Karpas-422 (cell line): ENCODE measurements around the gene WASHC4. TPM values are rescaled to one million over a fixed set of nuclear protein-coding genes. Genes with fewer than 3 reads are reported as not detected.

Source experiments
- DNase-seq: peaks from one replicate; pipeline ENCODE4 v3.0.0-alpha.2; 2015
- H2AFZ ChIP-seq: fragments of 200-600 bp; sonication (generic); 2 replicates; pipeline ENCODE4 v1.6.1; 2014; ENCODE audit warnings: antibody characterized with exemption, low read length, mixed read lengths
- H3K27ac ChIP-seq: fragments of 200-600 bp; sonication (generic); 2 replicates; pipeline ENCODE4 v1.5.1; 2014; ENCODE audit warnings: mild to moderate bottlenecking, low read length, moderate library complexity
- H3K27me3 ChIP-seq: fragments of 200-600 bp; sonication (generic); 2 replicates; pipeline ENCODE4 v1.6.1; 2014; ENCODE audit warnings: low read length, mixed read lengths
- H3K36me3 ChIP-seq: fragments of 200-600 bp; sonication (generic); 2 replicates; pipeline ENCODE4 v1.6.1; 2014; ENCODE audit warnings: low read length, mixed read lengths; ENCODE audit not compliant: insufficient read depth
- H3K4me1 ChIP-seq: fragments of 200-600 bp; sonication (generic); 2 replicates; pipeline ENCODE4 v1.6.1; 2014; ENCODE audit warnings: mild to moderate bottlenecking, low read length, mixed read lengths
- H3K4me2 ChIP-seq: fragments of 200-600 bp; sonication (generic); 2 replicates; pipeline ENCODE4 v1.6.1; 2014; ENCODE audit warnings: low read length, low read depth, mild to moderate bottlenecking; ENCODE audit not compliant: poor library complexity, severe bottlenecking
- H3K4me3 ChIP-seq: fragments of 200-600 bp; sonication (generic); 2 replicates; pipeline ENCODE4 v1.5.1; 2014; ENCODE audit warnings: mild to moderate bottlenecking, antibody characterized with exemption, low read length, mixed read lengths
- H3K79me2 ChIP-seq: fragments of 200-600 bp; sonication (generic); 2 replicates; pipeline ENCODE4 v1.6.1; 2014; ENCODE audit warnings: mild to moderate bottlenecking, low read length, mixed read lengths
- H3K9ac ChIP-seq: fragments of 200-600 bp; sonication (generic); 2 replicates; pipeline ENCODE4 v1.6.0; 2014; ENCODE audit warnings: low read length
- H3K9me2 ChIP-seq: fragments of 200-600 bp; sonication (generic), shearing (Covaris generic); replicated peaks from 2 replicates; pipeline ENCODE4 v1.6.0; 2014; ENCODE audit warnings: mild to moderate bottlenecking, low read length, moderate library complexity; ENCODE audit not compliant: insufficient read depth
- H3K9me3 ChIP-seq: fragments of 300-700, 200-600 bp; sonication (generic); 2 replicates; pipeline ENCODE4 v1.6.1; 2014; ENCODE audit warnings: low read length, mixed read lengths
- H4K20me1 ChIP-seq: fragments of 200-600 bp; sonication (generic); 2 replicates; pipeline ENCODE4 v1.6.1; 2014; ENCODE audit warnings: mild to moderate bottlenecking, antibody characterized with exemption, low read length, low read depth; ENCODE audit not compliant: insufficient read depth
- total RNA-seq: library from RNA; depleted of rRNA; stranded (reverse); fragments of >200 nt; shearing (Covaris generic); gene quantifications from 2 replicates; pipeline ENCODE4 v1.2.3, GENCODE V29; 2014; ENCODE audit warnings: low replicate concordance; rRNA removed

Gene WASHC4, protein sequence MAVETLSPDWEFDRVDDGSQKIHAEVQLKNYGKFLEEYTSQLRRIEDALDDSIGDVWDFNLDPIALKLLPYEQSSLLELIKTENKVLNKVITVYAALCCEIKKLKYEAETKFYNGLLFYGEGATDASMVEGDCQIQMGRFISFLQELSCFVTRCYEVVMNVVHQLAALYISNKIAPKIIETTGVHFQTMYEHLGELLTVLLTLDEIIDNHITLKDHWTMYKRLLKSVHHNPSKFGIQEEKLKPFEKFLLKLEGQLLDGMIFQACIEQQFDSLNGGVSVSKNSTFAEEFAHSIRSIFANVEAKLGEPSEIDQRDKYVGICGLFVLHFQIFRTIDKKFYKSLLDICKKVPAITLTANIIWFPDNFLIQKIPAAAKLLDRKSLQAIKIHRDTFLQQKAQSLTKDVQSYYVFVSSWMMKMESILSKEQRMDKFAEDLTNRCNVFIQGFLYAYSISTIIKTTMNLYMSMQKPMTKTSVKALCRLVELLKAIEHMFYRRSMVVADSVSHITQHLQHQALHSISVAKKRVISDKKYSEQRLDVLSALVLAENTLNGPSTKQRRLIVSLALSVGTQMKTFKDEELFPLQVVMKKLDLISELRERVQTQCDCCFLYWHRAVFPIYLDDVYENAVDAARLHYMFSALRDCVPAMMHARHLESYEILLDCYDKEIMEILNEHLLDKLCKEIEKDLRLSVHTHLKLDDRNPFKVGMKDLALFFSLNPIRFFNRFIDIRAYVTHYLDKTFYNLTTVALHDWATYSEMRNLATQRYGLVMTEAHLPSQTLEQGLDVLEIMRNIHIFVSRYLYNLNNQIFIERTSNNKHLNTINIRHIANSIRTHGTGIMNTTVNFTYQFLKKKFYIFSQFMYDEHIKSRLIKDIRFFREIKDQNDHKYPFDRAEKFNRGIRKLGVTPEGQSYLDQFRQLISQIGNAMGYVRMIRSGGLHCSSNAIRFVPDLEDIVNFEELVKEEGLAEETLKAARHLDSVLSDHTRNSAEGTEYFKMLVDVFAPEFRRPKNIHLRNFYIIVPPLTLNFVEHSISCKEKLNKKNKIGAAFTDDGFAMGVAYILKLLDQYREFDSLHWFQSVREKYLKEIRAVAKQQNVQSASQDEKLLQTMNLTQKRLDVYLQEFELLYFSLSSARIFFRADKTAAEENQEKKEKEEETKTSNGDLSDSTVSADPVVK
- total RNA-seq: 67.1 and 93.0 TPM in 2 replicates

- Histone ChIP-seq H3K4me3 (peak within 1 kb of the TSS; percentile 80), H3K27ac (peak within 1 kb of the TSS; percentile 89), H3K4me2 (peak within 1 kb of the TSS; percentile 91), H3K79me2 (peaks cover 51% of the 10 kb centered on the region), H3K36me3 (peaks cover 22% of the 10 kb centered on the region), H4K20me1 (no peaks in the 10 kb centered on the region), H3K9me2 (no peaks in the 10 kb centered on the region), H3K27me3 (no peaks in the 10 kb centered on the region), H3K9ac (peak within 1 kb of the TSS; percentile 97), H3K4me1 (peaks cover 49% of the 10 kb centered on the region), H3K9me3 (no peaks in the 10 kb centered on the region), H2AFZ (peak within 1 kb of the TSS; percentile 87)
- peak; percentile 97 for DNase-seq
Observed at GRCh38 chr12:105107494-105108371, at the start of gene WASHC4. WASHC4 (plus strand) TSS chr12:105107731; CDS start chr12:105107801, 70 bp downstream.

DNA sequence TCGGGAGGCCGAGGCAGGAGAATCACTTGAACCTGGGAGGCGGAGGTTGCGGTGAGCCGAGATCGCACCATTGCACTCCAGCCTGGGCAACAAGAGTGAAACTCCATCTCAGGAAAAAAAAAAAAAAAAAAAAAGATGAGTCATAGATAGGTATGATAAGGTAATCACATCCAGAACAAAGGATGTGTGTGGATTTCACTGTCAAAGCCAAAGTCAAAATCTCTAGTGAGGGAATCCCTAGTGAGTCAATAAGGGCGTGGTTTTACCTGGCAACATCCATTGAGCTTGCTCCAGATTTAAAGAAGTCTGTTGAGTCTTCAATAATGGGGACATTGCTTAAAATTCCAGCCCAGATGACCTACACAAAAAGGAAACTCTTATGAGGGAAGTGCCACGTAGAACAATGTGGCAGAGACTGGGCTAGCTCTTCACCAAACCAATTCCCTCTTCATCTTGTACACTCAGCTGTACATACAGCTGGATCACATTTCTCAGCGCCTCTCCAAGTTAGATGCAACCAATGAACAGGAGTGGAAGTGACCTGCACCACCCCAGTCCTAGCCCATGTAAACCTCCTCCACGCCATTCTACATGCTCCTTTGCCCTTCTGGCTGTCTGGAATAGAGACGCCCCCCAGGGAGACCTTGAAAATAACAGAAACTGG is 46.7 kb upstream of the WASHC4 start:
- H3K79me2 ChIP-seq: no peaks in the 10 kb centered on the region
- H3K4me3 ChIP-seq: no peak overlapping the region
- no peaks in the 10 kb centered on the region for H4K20me1 ChIP-seq
- H3K4me1 ChIP-seq: no peaks in the 10 kb centered on the region
- H3K27ac ChIP-seq: no peak overlapping the region
- H3K9me2 ChIP-seq: no peaks in the 10 kb centered on the region
- H3K9ac ChIP-seq: no peak overlapping the region
- H3K9me3 ChIP-seq: no peaks in the 10 kb centered on the region
- no peak overlapping the region for H3K4me2 ChIP-seq
- 0 out of 2 replicates have a peak, but pooled peaks cover 2% of the 10 kb centered on the region for H3K27me3 ChIP-seq
- no peak for DNase-seq
- no peaks in the 10 kb centered on the region for H3K36me3 ChIP-seq
- no peak overlapping the region for H2AFZ ChIP-seq

GRCh38 chr12:105064564-105065178 is 42.9 kb upstream of the WASHC4 start:
- Histone ChIP-seq H3K36me3 (no peaks in the 10 kb centered on the region), H3K79me2 (no peaks in the 10 kb centered on the region), H3K9ac (no peak overlapping the region), H3K4me3 (no peak overlapping the region), H3K27ac (no peak overlapping the region), H3K27me3 (no peaks in the 10 kb centered on the region), H3K9me2 (no peaks in the 10 kb centered on the region), H3K9me3 (no peaks in the 10 kb centered on the region), H2AFZ (no peak overlapping the region), H3K4me1 (no peaks in the 10 kb centered on the region), H4K20me1 (no peaks in the 10 kb centered on the region), H3K4me2 (no peak overlapping the region)
- no peak for DNase-seq

- no peak for DNase-seq
- H3K27me3 ChIP-seq: no peaks in the 10 kb centered on the region
- no peaks in the 10 kb centered on the region for H3K36me3 ChIP-seq
- no peak overlapping the region for H3K27ac ChIP-seq
- H4K20me1 ChIP-seq: no peaks in the 10 kb centered on the region
- no peak overlapping the region for H3K4me3 ChIP-seq
- no peak overlapping the region for H3K9ac ChIP-seq
- H3K79me2 ChIP-seq: no peaks in the 10 kb centered on the region
- H3K4me1 ChIP-seq: peaks cover 10% of the 10 kb centered on the region
- no peaks in the 10 kb centered on the region for H3K9me2 ChIP-seq
- H3K4me2 ChIP-seq: no peak overlapping the region
- H2AFZ ChIP-seq: no peak overlapping the region
- H3K9me3 ChIP-seq: no peaks in the 10 kb centered on the region
Observed at GRCh38 chr12:105067511-105068031, 40.0 kb upstream of the WASHC4 start.

- H3K27me3 ChIP-seq: no peaks in the 10 kb centered on the region
- H4K20me1 ChIP-seq: no peaks in the 10 kb centered on the region
- no peak for DNase-seq
- no peaks in the 10 kb centered on the region for H3K36me3 ChIP-seq
- H3K4me2 ChIP-seq: no peak overlapping the region
- H2AFZ ChIP-seq: no peak overlapping the region
- no peaks in the 10 kb centered on the region for H3K9me2 ChIP-seq
- H3K27ac ChIP-seq: no peak overlapping the region
- H3K9ac ChIP-seq: no peak overlapping the region
- H3K4me3 ChIP-seq: no peak overlapping the region
- H3K79me2 ChIP-seq: no peaks in the 10 kb centered on the region
- peaks cover 20% of the 10 kb centered on the region for H3K4me1 ChIP-seq
- no peaks in the 10 kb centered on the region for H3K9me3 ChIP-seq
Observed at GRCh38 chr12:105069936-105070702, 37.4 kb upstream of the WASHC4 start.

GRCh38 chr12:105071981-105072380 is 35.5 kb upstream of the WASHC4 start:
- no peaks in the 10 kb centered on the region for H3K36me3 ChIP-seq
- H3K27me3 ChIP-seq: no peaks in the 10 kb centered on the region
- no peak overlapping the region for H2AFZ ChIP-seq
- no peak overlapping the region for H3K27ac ChIP-seq
- no peak overlapping the region for H3K4me3 ChIP-seq
- H3K9me2 ChIP-seq: no peaks in the 10 kb centered on the region
- H3K4me1 ChIP-seq: peaks cover 20% of the 10 kb centered on the region
- no peaks in the 10 kb centered on the region for H4K20me1 ChIP-seq
- DNase-seq: no peak
- H3K9ac ChIP-seq: no peak overlapping the region
- no peaks in the 10 kb centered on the region for H3K9me3 ChIP-seq
- H3K4me2 ChIP-seq: peak overlapping the region; percentile 10
- H3K79me2 ChIP-seq: no peaks in the 10 kb centered on the region
